K562 (cell line): ENCODE results near the gene TBP. TPM values are rescaled to one million over a fixed set of nuclear protein-coding genes. Genes with fewer than 3 reads are reported as not detected.
A peak's percentile ranks its signal among the peaks of the same experiment; 100 is the strongest.

Experiments used
- CREB3L1 ChIP-seq: fragments of 450-650 bp; IDR thresholded peaks from 2 replicates; pipeline ENCODE4 v1.6.1; 2014; ENCODE audit warnings: low read depth, mild to moderate bottlenecking, moderate library complexity, borderline replicate concordance
- DEAF1 ChIP-seq: fragments of 450-650 bp; formaldehyde crosslinking; IDR thresholded peaks from 2 replicates; pipeline ENCODE4 v1.4.0; 2020; ENCODE audit warnings: mild to moderate bottlenecking, moderate library complexity
- JUND ChIP-seq, 2 experiments: IDR thresholded peaks; 2 replicates in 1 of 2; 3 replicates in 1 of 2; pipeline ENCODE4 v1.6.1; 2011; ENCODE audit warnings: borderline replicate concordance in 2 of 2, low read depth in 2 of 2, low read length in 2 of 2, improper control_type of control experiment in 1 of 2, missing biosample characterization in 1 of 2, missing genetic modification characterization in 1 of 2, missing genetic modification reagents in 1 of 2
- MXD1 ChIP-seq: fragments of 250-450 bp; sonication (Bioruptor Pico); IDR thresholded peaks from 2 replicates; pipeline ENCODE4 v1.8.0; 2021; ENCODE audit warnings: borderline replicate concordance, mild to moderate bottlenecking, moderate library complexity; ENCODE audit not compliant: poor library complexity, severe bottlenecking
- NCOA2 ChIP-seq, 2 experiments: fragments of 450-650 bp; IDR thresholded peaks; 2 replicates each; pipeline ENCODE4 v1.6.1; 2018; ENCODE audit warnings: mild to moderate bottlenecking in 2 of 2, moderate library complexity in 1 of 2; ENCODE audit not compliant: partially characterized antibody in 2 of 2
- RCOR1 ChIP-seq, 2 experiments: IDR thresholded peaks; 2 replicates each; pipeline ENCODE4 v1.6.1; 2012; ENCODE audit warnings: low read depth in 2 of 2, low read length in 2 of 2, borderline replicate concordance in 1 of 2, improper control_type of control experiment in 1 of 2
- REST ChIP-seq, 2 experiments: fragments of 450-650 bp; formaldehyde crosslinking in 1 of 2; IDR thresholded peaks; 2 replicates each; pipeline versions ENCODE4 v1.4.0 to v1.6.1; 2014 to 2020; ENCODE audit warnings: mild to moderate bottlenecking in 2 of 2, borderline replicate concordance in 1 of 2, low read depth in 1 of 2
- RFX5 ChIP-seq: IDR thresholded peaks from 2 replicates; pipeline ENCODE4 v1.6.1; 2011; ENCODE audit warnings: low read depth, mild to moderate bottlenecking, improper control_type of control experiment, low read length
- SMC3 ChIP-seq: conservative IDR thresholded peaks from 2 replicates; pipeline ENCODE4 v1.6.1; 2011; ENCODE audit warnings: low read depth, low read length, improper control_type of control experiment; ENCODE audit not compliant: insufficient read depth
- STAG1 ChIP-seq: sonication (generic); formaldehyde crosslinking; IDR thresholded peaks from 2 replicates; pipeline ENCODE4 v1.5.0; 2020; ENCODE audit warnings: missing genetic modification reagents, borderline replicate concordance
- ZFP36 ChIP-seq: fragments of 150-350 bp; IDR thresholded peaks from 2 replicates; pipeline ENCODE4 v1.6.1; 2018; ENCODE audit warnings: low read length, low read depth; ENCODE audit not compliant: partially characterized antibody
- polyA plus RNA-seq, 8 experiments: library from polyadenylated mRNA; depleted of rRNA in 4 of 8; stranded (reverse) in 5 of 8; unstranded in 3 of 8; fragments of >200 nt; fragmentation: Nextera tagmentation in 2 of 8; fragmentation: Illumina TruSeq in 1 of 8; extraction: Ambion mirVana in 2 of 8; extraction: Trizol in 1 of 8; gene quantifications; 2 replicates each; pipeline versions ENCODE4 v1.2.1 to v1.2.3, GENCODE V29; 2011 to 2014; ENCODE audit warnings: inconsistent platforms in 1 of 8, missing spikeins in 1 of 8
- total RNA-seq, 7 experiments: library from RNA; depleted of rRNA in 6 of 7; stranded (reverse); fragments of >200 nt in 6 of 7; fragmentation: Illumina TruSeq in 2 of 7; extraction: Trizol in 2 of 7; gene quantifications; 2 replicates each; pipeline versions ENCODE4 v1.2.1 to v1.2.3, GENCODE V29; 2011 to 2021; ENCODE audit warnings: low replicate concordance in 1 of 7

Gene TBP
- total and polyA plus RNA-seq, 9 of the 15 experiments (the other 6 are each of a cell fraction or from before 2014, with no cell fraction given), result 28.5 to 86.1 (median 39.5) TPM

GRCh38 chr6:170516783-170517616, 37.2 kb upstream of the TBP start (continued):
- TF ChIP-seq REST (IDR thresholded peaks at IDR 0.05; ENCODE audit: borderline replicate concordance), result peak; percentile 74
- TF ChIP-seq REST (CRISPR knock-in tag; IDR thresholded peaks at IDR 0.05; ENCODE audit: low read depth), result no peak
- TF ChIP-seq JUND (IDR thresholded peaks at IDR 0.05; ENCODE audit: borderline replicate concordance, low read depth, low read length), result 0 out of 2 replicates have a peak, but pooled peaks have one; percentile 19
- TF ChIP-seq JUND (tag; IDR thresholded peaks at IDR 0.05; ENCODE audit: borderline replicate concordance, low read depth, low read length), result no peak; the same call in 2 of the 3 replicates
- TF ChIP-seq SMC3, result peak; percentile 84
- no peak for TF ChIP-seq MXD1 (CRISPR knock-in tag)
- TF ChIP-seq STAG1 (CRISPR knock-in tag), result peak; percentile 47; the same call in 1 of the 2 replicates
- TF ChIP-seq RCOR1 (IDR thresholded peaks at IDR 0.05; ENCODE audit: borderline replicate concordance in 1 of 2, low read depth in 2 of 2, low read length in 2 of 2), result peak in 1 of 2 experiments; percentile 54; a peak in 1 of 4 replicates
- TF ChIP-seq DEAF1 (CRISPR knock-in tag), result peak; percentile 50; the same call in 1 of the 2 replicates
- TF ChIP-seq ZFP36, result peak; percentile 20
- TF ChIP-seq CREB3L1, result peak; percentile 62; the same call in 1 of the 2 replicates
- no peak for TF ChIP-seq RFX5
- TF ChIP-seq NCOA2 (IDR thresholded peaks at IDR 0.05; ENCODE audit: partially characterized antibody in 2 of 2), result no peak
